Measurements from ENCODE around the gene RNF169.
A peak's percentile ranks its signal among the peaks of the same experiment; 100 is the strongest.

DNA sequence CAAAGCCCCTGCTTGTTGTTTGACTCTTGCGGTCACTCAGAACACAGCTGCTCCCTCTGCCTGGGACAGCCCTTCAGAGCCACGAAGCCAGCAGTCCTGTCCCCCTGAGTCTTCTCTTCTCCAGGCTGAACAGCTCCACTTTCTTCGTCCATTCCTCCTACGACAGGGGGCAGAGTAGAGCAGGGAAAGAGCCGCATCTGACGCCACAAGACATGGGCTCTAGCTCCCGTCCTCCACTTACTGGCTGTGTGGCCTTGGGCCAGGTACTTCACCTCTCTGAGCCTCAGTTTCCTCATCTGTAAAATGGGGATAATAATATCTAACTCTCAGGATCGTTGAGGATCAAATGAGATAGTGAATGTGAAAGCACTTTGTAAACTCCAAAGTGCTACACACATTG is 47.3 kb upstream of the RNF169 start:
- TF ChIP-seq CTCF (IDR thresholded peaks at IDR 0.05) (peak; percentile 37; the same call in 1 of the 2 replicates), ZFX (IDR thresholded peaks at IDR 0.05; ENCODE audit: borderline replicate concordance) (no peak)
